ENCODE measurements around the gene LCN10. TPM values are rescaled to one million over a fixed set of nuclear protein-coding genes. Genes with fewer than 3 reads are reported as not detected.
A peak's percentile ranks its signal among the peaks of the same experiment; 100 is the strongest.
"Not testable (repeated sequence)": the region's sequence is repeated elsewhere in the genome, so short reads cannot be mapped to it uniquely, and the experiment has no call there.

LCN10 gene
- total and polyA plus RNA-seq, 5 donors from 2014 or later, result 0.30 to 3.9 (median 2.6) TPM

- H3K4me3 Mint-ChIP-seq, result peak within 1 kb of the TSS in 3 of 4 donors; percentile 57 to 74 (median 67)
- no peak for DNase-seq
- Histone ChIP-seq H3K9me3 (ENCODE audit: control insufficient read depth in 2 of 2, low read length in 2 of 2) (no peaks in the 10 kb centered on the region), H3K4me3 (ENCODE audit: low read depth, low read length) (no peak within 1 kb of the TSS), H3K27me3 (ENCODE audit: control insufficient read depth, insufficient read depth, low read length) (no peaks in the 10 kb centered on the region), H3K27ac (ENCODE audit: insufficient read depth, low read length, poor library complexity, severe bottlenecking) (no peak within 1 kb of the TSS), H3K4me1 (ENCODE audit: control insufficient read depth, insufficient read depth, low read length, poor library complexity, severe bottlenecking) (peaks cover 9% of the 10 kb centered on the region), H3K36me3 (ENCODE audit: control insufficient read depth, insufficient read depth, low read length) (no peaks in the 10 kb centered on the region)
- no peaks in the 10 kb centered on the region for H3K9me3 Mint-ChIP-seq
- no peak within 1 kb of the TSS for H3K27ac Mint-ChIP-seq
- H3K4me1 Mint-ChIP-seq, result peaks cover 0 to 7% (median 0%) of the 10 kb centered on the region in 4 donors
- H3K27me3 Mint-ChIP-seq, result peaks cover 30% of the 10 kb centered on the region
- ATAC-seq (ENCODE audit: low read depth in 2 of 2), result peak; percentile 10 to 28
- no peaks in the 10 kb centered on the region for H3K36me3 Mint-ChIP-seq
Measured at GRCh38 chr9:136711751-136712689, 30.7 kb downstream of the LCN10 start, which contains the start of gene DIPK1B. Gene DIPK1B, plus strand, starts transcription at chr9:136712572. Its CDS starts 94 bp downstream, at chr9:136712666.

- H3K27ac ChIP-seq (ENCODE audit: insufficient read depth, low read length, poor library complexity, severe bottlenecking); DNase-seq; H3K9me3 ChIP-seq (ENCODE audit: control insufficient read depth in 2 of 2, low read length in 2 of 2); H3K4me3 ChIP-seq (ENCODE audit: low read depth, low read length); H3K27ac Mint-ChIP-seq; ATAC-seq (ENCODE audit: low read depth in 2 of 2); H3K36me3 ChIP-seq (ENCODE audit: control insufficient read depth, insufficient read depth, low read length); H3K36me3 Mint-ChIP-seq; H3K4me1 ChIP-seq (ENCODE audit: control insufficient read depth, insufficient read depth, low read length, poor library complexity, severe bottlenecking); H3K27me3 ChIP-seq (ENCODE audit: control insufficient read depth, insufficient read depth, low read length); H3K4me1 Mint-ChIP-seq; H3K9me3 Mint-ChIP-seq: not testable (repeated sequence)
- Mint-ChIP-seq H3K27me3 (peaks cover 30% of the 10 kb centered on the region), H3K4me3 (peak overlapping the region in 2 of 4 donors; percentile 57 to 74)
Measured at GRCh38 chr9:136711219-136711648, 31.5 kb downstream of the LCN10 start.

GRCh38 chr9:136710543-136710942, 32.2 kb downstream of the LCN10 start:
- Histone ChIP-seq H3K4me3 (ENCODE audit: low read depth, low read length) (no peak overlapping the region), H3K4me1 (ENCODE audit: control insufficient read depth, insufficient read depth, low read length, poor library complexity, severe bottlenecking) (peaks cover 9% of the 10 kb centered on the region), H3K27me3 (ENCODE audit: control insufficient read depth, insufficient read depth, low read length) (no peaks in the 10 kb centered on the region), H3K9me3 (ENCODE audit: control insufficient read depth in 2 of 2, low read length in 2 of 2) (no peaks in the 10 kb centered on the region), H3K36me3 (ENCODE audit: control insufficient read depth, insufficient read depth, low read length) (no peaks in the 10 kb centered on the region), H3K27ac (ENCODE audit: insufficient read depth, low read length, poor library complexity, severe bottlenecking) (no peak overlapping the region)
- Mint-ChIP-seq H3K36me3 (no peaks in the 10 kb centered on the region), H3K27ac (no peak overlapping the region), H3K4me1 (peaks cover 0 to 7% (median 2%) of the 10 kb centered on the region in 4 donors), H3K27me3 (peaks cover 30% of the 10 kb centered on the region), H3K4me3 (peak overlapping the region in 2 of 4 donors; percentile 21 to 28), H3K9me3 (no peaks in the 10 kb centered on the region)
- no peak for DNase-seq
- no peak for ATAC-seq (ENCODE audit: low read depth in 2 of 2)

- Mint-ChIP-seq H3K4me1 (peaks cover 0 to 7% (median 2%) of the 10 kb centered on the region in 4 donors), H3K4me3 (no peak overlapping the region), H3K27ac (peak overlapping the region in 1 of 3 donors; percentile 26), H3K27me3 (peaks cover 34% of the 10 kb centered on the region), H3K36me3 (no peaks in the 10 kb centered on the region), H3K9me3 (no peaks in the 10 kb centered on the region)
- Histone ChIP-seq H3K9me3 (ENCODE audit: control insufficient read depth in 2 of 2, low read length in 2 of 2) (no peaks in the 10 kb centered on the region), H3K4me3 (ENCODE audit: low read depth, low read length) (no peak overlapping the region), H3K36me3 (ENCODE audit: control insufficient read depth, insufficient read depth, low read length) (no peaks in the 10 kb centered on the region), H3K27ac (ENCODE audit: insufficient read depth, low read length, poor library complexity, severe bottlenecking) (no peak overlapping the region), H3K27me3 (ENCODE audit: control insufficient read depth, insufficient read depth, low read length) (no peaks in the 10 kb centered on the region), H3K4me1 (ENCODE audit: control insufficient read depth, insufficient read depth, low read length, poor library complexity, severe bottlenecking) (peaks cover 9% of the 10 kb centered on the region)
- DNase-seq (no peak), ATAC-seq (ENCODE audit: low read depth in 2 of 2) (no peak)
Measured at GRCh38 chr9:136709454-136710109, 33.2 kb downstream of the LCN10 start.

- DNase-seq (no peak), ATAC-seq (ENCODE audit: low read depth in 2 of 2) (no peak)
- H3K4me1 Mint-ChIP-seq, result peaks cover 0 to 7% (median 2%) of the 10 kb centered on the region in 4 donors
- Histone ChIP-seq H3K4me3 (ENCODE audit: low read depth, low read length) (no peak overlapping the region), H3K27me3 (ENCODE audit: control insufficient read depth, insufficient read depth, low read length) (no peaks in the 10 kb centered on the region), H3K27ac (ENCODE audit: insufficient read depth, low read length, poor library complexity, severe bottlenecking) (no peak overlapping the region), H3K36me3 (ENCODE audit: control insufficient read depth, insufficient read depth, low read length) (no peaks in the 10 kb centered on the region), H3K4me1 (ENCODE audit: control insufficient read depth, insufficient read depth, low read length, poor library complexity, severe bottlenecking) (peaks cover 9% of the 10 kb centered on the region), H3K9me3 (ENCODE audit: control insufficient read depth in 2 of 2, low read length in 2 of 2) (no peaks in the 10 kb centered on the region)
- H3K27me3 Mint-ChIP-seq, result peaks cover 34% of the 10 kb centered on the region
- peak overlapping the region in 1 of 3 donors; percentile 53 for H3K27ac Mint-ChIP-seq
- no peak overlapping the region for H3K4me3 Mint-ChIP-seq
- no peaks in the 10 kb centered on the region for H3K9me3 Mint-ChIP-seq
- H3K36me3 Mint-ChIP-seq, result no peaks in the 10 kb centered on the region
Measured at GRCh38 chr9:136707849-136708517, 34.8 kb downstream of the LCN10 start.

DNA sequence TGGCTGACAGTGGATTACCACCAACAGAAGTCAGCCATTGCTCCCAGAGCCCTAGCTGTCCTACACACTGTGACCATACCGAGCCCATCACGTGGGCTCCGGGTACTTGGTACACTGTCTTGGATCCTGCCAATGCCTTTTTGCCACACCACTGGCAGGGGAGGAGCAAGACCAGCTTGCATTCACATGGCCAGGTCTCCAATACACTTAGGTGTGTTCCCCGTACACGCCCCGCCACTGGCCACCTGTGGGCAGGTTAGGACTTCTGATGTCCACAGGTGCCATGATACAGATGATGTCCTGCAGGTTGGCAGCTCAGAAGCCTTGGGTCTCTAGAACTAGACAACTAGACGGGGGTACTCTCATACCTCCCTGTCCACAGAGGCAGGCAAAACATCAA, 35.7 kb downstream of the LCN10 start:
- DNase-seq, result no peak
- H3K9me3 Mint-ChIP-seq, result no peaks in the 10 kb centered on the region

DNA sequence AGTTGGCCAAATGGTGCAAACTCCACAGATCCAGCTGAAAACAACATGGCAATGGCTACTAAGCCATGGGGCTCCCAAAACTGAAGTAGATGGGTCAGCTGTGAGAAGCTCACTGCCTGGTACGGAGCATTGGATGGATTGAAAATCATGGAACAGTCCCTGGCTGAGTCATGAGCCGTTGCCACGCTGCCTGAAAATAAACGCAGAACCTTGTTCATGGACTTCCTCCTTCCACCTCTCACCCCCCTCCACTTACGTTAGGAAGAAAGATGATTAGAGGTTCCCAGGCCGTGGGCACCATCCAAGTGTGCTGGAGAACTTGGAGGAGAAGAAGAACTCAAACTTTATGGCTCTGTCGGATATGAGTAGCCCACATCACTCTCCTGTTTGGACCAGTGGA, 37.2 kb downstream of the LCN10 start:
- Mint-ChIP-seq H3K36me3 (no peaks in the 10 kb centered on the region), H3K27me3 (peaks cover 26% of the 10 kb centered on the region), H3K9me3 (peaks cover 0 to 2% (median 0%) of the 10 kb centered on the region in 7 donors), H3K4me1 (peaks cover 0 to 11% (median 5%) of the 10 kb centered on the region in 4 donors), H3K4me3 (peak overlapping the region in 1 of 4 donors; percentile 29), H3K27ac (no peak overlapping the region)
- no peak for ATAC-seq (ENCODE audit: low read depth in 2 of 2)
- Histone ChIP-seq H3K9me3 (ENCODE audit: control insufficient read depth in 2 of 2, low read length in 2 of 2) (no peaks in the 10 kb centered on the region), H3K4me3 (ENCODE audit: low read depth, low read length) (no peak overlapping the region), H3K4me1 (ENCODE audit: control insufficient read depth, insufficient read depth, low read length, poor library complexity, severe bottlenecking) (peaks cover 11% of the 10 kb centered on the region), H3K27ac (ENCODE audit: insufficient read depth, low read length, poor library complexity, severe bottlenecking) (no peak overlapping the region), H3K36me3 (ENCODE audit: control insufficient read depth, insufficient read depth, low read length) (no peaks in the 10 kb centered on the region), H3K27me3 (ENCODE audit: control insufficient read depth, insufficient read depth, low read length) (no peaks in the 10 kb centered on the region)
- DNase-seq, result no peak

More for the DNA sequence above, 35.7 kb downstream of the LCN10 start:
- Mint-ChIP-seq H3K4me3 (no peak overlapping the region), H3K27ac (no peak overlapping the region), H3K36me3 (no peaks in the 10 kb centered on the region), H3K4me1 (peaks cover 0 to 7% (median 2%) of the 10 kb centered on the region in 4 donors), H3K27me3 (peaks cover 34% of the 10 kb centered on the region)
- H3K36me3 ChIP-seq (ENCODE audit: control insufficient read depth, insufficient read depth, low read length), result no peaks in the 10 kb centered on the region
- H3K27me3 ChIP-seq (ENCODE audit: control insufficient read depth, insufficient read depth, low read length), result no peaks in the 10 kb centered on the region
- H3K4me1 ChIP-seq (ENCODE audit: control insufficient read depth, insufficient read depth, low read length, poor library complexity, severe bottlenecking), result peaks cover 5% of the 10 kb centered on the region
- no peaks in the 10 kb centered on the region for H3K9me3 ChIP-seq (ENCODE audit: control insufficient read depth in 2 of 2, low read length in 2 of 2)
- no peak overlapping the region for H3K27ac ChIP-seq (ENCODE audit: insufficient read depth, low read length, poor library complexity, severe bottlenecking)
- H3K4me3 ChIP-seq (ENCODE audit: low read depth, low read length), result no peak overlapping the region
- no peak for ATAC-seq (ENCODE audit: low read depth in 2 of 2)
